Mesenchymal stem cell (in vitro differentiated cells and primary cell): ENCODE measurements around the gene TMEM151A.

ENCODE experiments used
- DNase-seq: peaks from one replicate; pipeline ENCODE4 v3.0.0-alpha.2; 2013
- H2AFZ ChIP-seq: one replicate; pipeline ENCODE4 v1.6.1; 2013; ENCODE audit warnings: low read depth, mild to moderate bottlenecking, control low read depth, inconsistent platforms, low read length, moderate library complexity
- H2AK5ac ChIP-seq: 2 replicates; pipeline ENCODE4 v1.6.1; 2013; ENCODE audit warnings: low read length, moderate library complexity, mild to moderate bottlenecking, inconsistent platforms; ENCODE audit not compliant: severe bottlenecking
- H2BK120ac ChIP-seq: one replicate; pipeline ENCODE4 v1.6.1; 2013; ENCODE audit warnings: low read depth, mild to moderate bottlenecking, inconsistent platforms, low read length, moderate library complexity
- H2BK12ac ChIP-seq, 2 experiments: one replicate each; pipeline ENCODE4 v1.6.1; 2013; ENCODE audit warnings: inconsistent platforms in 2 of 2, low read length in 2 of 2, mild to moderate bottlenecking in 2 of 2, moderate library complexity in 2 of 2, control low read depth in 1 of 2
- H2BK15ac ChIP-seq: one replicate; pipeline ENCODE4 v1.6.1; 2013; ENCODE audit warnings: mild to moderate bottlenecking, low read depth, inconsistent platforms; ENCODE audit not compliant: poor library complexity, severe bottlenecking
- H2BK5ac ChIP-seq: 2 replicates; pipeline ENCODE4 v1.6.1; 2013; ENCODE audit warnings: low read depth, mild to moderate bottlenecking, low read length, control low read depth, inconsistent platforms; ENCODE audit not compliant: poor library complexity, severe bottlenecking
- H3K14ac ChIP-seq, 2 experiments: one replicate each; pipeline ENCODE4 v1.6.1; 2013; ENCODE audit warnings: inconsistent platforms in 2 of 2, low read length in 2 of 2, control low read depth in 1 of 2, mild to moderate bottlenecking in 1 of 2, moderate library complexity in 1 of 2
- H3K18ac ChIP-seq, 2 experiments: one replicate each; pipeline ENCODE4 v1.6.1; 2013; ENCODE audit warnings: inconsistent platforms in 2 of 2, low read length in 2 of 2, control low read depth in 1 of 2, low read depth in 1 of 2, mild to moderate bottlenecking in 1 of 2
- H3K23ac ChIP-seq, 2 experiments: one replicate each; pipeline ENCODE4 v1.6.1; 2013; ENCODE audit warnings: inconsistent platforms in 2 of 2, low read length in 2 of 2, mild to moderate bottlenecking in 2 of 2, moderate library complexity in 2 of 2, control low read depth in 1 of 2
- H3K27ac ChIP-seq: 2 replicates; pipeline ENCODE4 v1.5.1; 2013; ENCODE audit warnings: mild to moderate bottlenecking, moderate library complexity, low read length, control low read depth, inconsistent platforms; ENCODE audit not compliant: poor library complexity, severe bottlenecking
- H3K27me3 ChIP-seq, 2 experiments: 2 replicates each; pipeline versions ENCODE4 v1.6.1 to v1.7.0; 2013; ENCODE audit warnings: low read length in 2 of 2, mild to moderate bottlenecking in 2 of 2, moderate library complexity in 2 of 2, control low read depth in 1 of 2, inconsistent platforms in 1 of 2; ENCODE audit not compliant: control insufficient read depth in 1 of 2, insufficient read depth in 1 of 2
- H3K36me3 ChIP-seq, 2 experiments: 2 replicates each; pipeline versions ENCODE4 v1.6.1 to v1.7.0; 2013; ENCODE audit warnings: low read length in 2 of 2, control low read depth in 1 of 2, inconsistent platforms in 1 of 2, low read depth in 1 of 2, mild to moderate bottlenecking in 1 of 2; ENCODE audit not compliant: insufficient read depth in 2 of 2, control insufficient read depth in 1 of 2
- H3K4ac ChIP-seq, 2 experiments: one replicate each; pipeline ENCODE4 v1.6.1; 2013; ENCODE audit warnings: inconsistent platforms in 2 of 2, low read length in 2 of 2, mild to moderate bottlenecking in 2 of 2, moderate library complexity in 2 of 2, control low read depth in 1 of 2, low read depth in 1 of 2
- H3K4me1 ChIP-seq: 2 replicates; pipeline ENCODE4 v1.6.1; 2013; ENCODE audit warnings: low read depth, low read length, control low read depth; ENCODE audit not compliant: control insufficient read depth, insufficient read depth
- H3K4me2 ChIP-seq: 2 replicates; pipeline ENCODE4 v1.6.1; 2013; ENCODE audit warnings: low read length, mild to moderate bottlenecking, inconsistent platforms; ENCODE audit not compliant: poor library complexity, severe bottlenecking
- H3K4me3 ChIP-seq, 2 experiments: 2 replicates each; pipeline versions ENCODE4 v1.5.1 to v1.7.0; 2013; ENCODE audit warnings: low read length in 2 of 2, mild to moderate bottlenecking in 2 of 2, control low read depth in 1 of 2, low read depth in 1 of 2; ENCODE audit not compliant: insufficient read depth in 1 of 2
- H3K79me1 ChIP-seq: replicated peaks from 2 replicates; pipeline ENCODE4 v1.6.1; 2013; ENCODE audit warnings: mild to moderate bottlenecking, control low read depth, low read length, inconsistent platforms; ENCODE audit not compliant: poor library complexity, severe bottlenecking
- H3K9ac ChIP-seq: 2 replicates; pipeline ENCODE4 v1.7.0; 2013; ENCODE audit warnings: mild to moderate bottlenecking, low read length, moderate library complexity
- H3K9me3 ChIP-seq: 2 replicates; pipeline ENCODE4 v1.7.0; 2013; ENCODE audit warnings: mild to moderate bottlenecking, low read length; ENCODE audit not compliant: control insufficient read depth
- H4K8ac ChIP-seq: one replicate; pipeline ENCODE4 v1.6.1; 2013; ENCODE audit warnings: inconsistent platforms, mild to moderate bottlenecking, low read length, moderate library complexity
- H4K91ac ChIP-seq: one replicate; pipeline ENCODE4 v1.6.1; 2013; ENCODE audit warnings: mild to moderate bottlenecking, low read length, inconsistent platforms
- WGBS: methylation state at CpG from one replicate; pipeline ENCODE4 v1.1.7; 2013; ENCODE audit warnings: mixed read lengths; 5-methylcytosine and 5-hydroxymethylcytosine counted together

Gene TMEM151A

GRCh38 chr11:66321606-66322005 lies 29.9 kb downstream of the TMEM151A start:
- Histone ChIP-seq H3K9me3 (no peaks in the 10 kb centered on the region), H3K4ac (no peak overlapping the region), H2BK15ac (no peak overlapping the region), H3K79me1 (peaks cover under 1% of the 10 kb centered on the region), H3K4me1 (peaks cover 43% of the 10 kb centered on the region), H3K9ac (no peak overlapping the region), H3K18ac (no peak overlapping the region), H3K14ac (no peak overlapping the region), H3K36me3 (peaks cover 0 to 2% of the 10 kb centered on the region in 2 experiments), H2AK5ac (no peak overlapping the region), H3K27me3 (no peaks in the 10 kb centered on the region), H3K27ac (no peak overlapping the region), H4K91ac (no peak overlapping the region), H2BK5ac (no peak overlapping the region), H4K8ac (no peak overlapping the region), H2BK120ac (no peak overlapping the region), H3K4me3 (no peak overlapping the region), H2AFZ (no peak overlapping the region), H3K4me2 (no peak overlapping the region), H3K23ac (no peak overlapping the region), H2BK12ac (peak overlapping the region in 1 of 2 experiments; percentile 37)
- WGBS = 89% methylated on average over 4 of the region's 4 CpGs
- DNase-seq = no peak

- Histone ChIP-seq H3K36me3 (peaks cover 0 to 2% of the 10 kb centered on the region in 2 experiments), H4K91ac (peak overlapping the region; percentile 74), H3K79me1 (no peaks in the 10 kb centered on the region), H3K27me3 (no peaks in the 10 kb centered on the region), H3K23ac (no peak overlapping the region), H2BK5ac (no peak overlapping the region), H3K4me2 (no peak overlapping the region), H2AFZ (no peak overlapping the region), H2BK120ac (no peak overlapping the region), H2AK5ac (peak overlapping the region; percentile 45), H4K8ac (no peak overlapping the region), H2BK15ac (peak overlapping the region; percentile 28), H3K14ac (no peak overlapping the region), H3K9ac (peak overlapping the region; percentile 72), H2BK12ac (peak overlapping the region; percentile 9 to 59), H3K4me1 (peaks cover 43% of the 10 kb centered on the region), H3K27ac (no peak overlapping the region), H3K4ac (peak overlapping the region in 1 of 2 experiments; percentile 18), H3K9me3 (no peaks in the 10 kb centered on the region), H3K4me3 (peak overlapping the region in 1 of 2 experiments; percentile 19), H3K18ac (no peak overlapping the region)
- WGBS = 67% methylated on average over 11 of the region's 11 CpGs
- no peak for DNase-seq
Measured at GRCh38 chr11:66322732-66323427, 31.2 kb downstream of the TMEM151A start.

GRCh38 chr11:66323684-66324083 lies 32.0 kb downstream of the TMEM151A start:
- no peak overlapping the region for H4K8ac ChIP-seq
- H3K4ac ChIP-seq = no peak overlapping the region
- no peak overlapping the region for H2BK12ac ChIP-seq
- no peak overlapping the region for H3K4me3 ChIP-seq
- no peak overlapping the region for H2BK120ac ChIP-seq
- no peak overlapping the region for H3K9ac ChIP-seq
- H2BK15ac ChIP-seq = no peak overlapping the region
- no peaks in the 10 kb centered on the region for H3K27me3 ChIP-seq
- H3K14ac ChIP-seq = peak overlapping the region in 1 of 2 experiments; percentile 76
- H2BK5ac ChIP-seq = no peak overlapping the region
- no peak overlapping the region for H2AK5ac ChIP-seq
- H3K9me3 ChIP-seq = no peaks in the 10 kb centered on the region
- 94% methylated on average over 1 of the region's 1 CpG for WGBS
- no peak overlapping the region for H4K91ac ChIP-seq
- no peaks in the 10 kb centered on the region for H3K79me1 ChIP-seq
- DNase-seq = no peak
- no peak overlapping the region for H3K27ac ChIP-seq
- H2AFZ ChIP-seq = no peak overlapping the region
- H3K23ac ChIP-seq = no peak overlapping the region
- no peak overlapping the region for H3K18ac ChIP-seq
- H3K36me3 ChIP-seq = peaks cover 0 to 2% of the 10 kb centered on the region in 2 experiments
- H3K4me1 ChIP-seq = peaks cover 44% of the 10 kb centered on the region
- H3K4me2 ChIP-seq = no peak overlapping the region

GRCh38 chr11:66324664-66325063 lies 33.0 kb downstream of the TMEM151A start:
- Histone ChIP-seq H3K4me1 (peaks cover 45% of the 10 kb centered on the region), H3K27ac (peak overlapping the region; percentile 33), H2BK15ac (peak overlapping the region; percentile 76), H3K4ac (peak overlapping the region; percentile 75 to 83), H2AK5ac (peak overlapping the region; percentile 90), H3K14ac (peak overlapping the region in 1 of 2 experiments; percentile 93), H2AFZ (no peak overlapping the region), H3K4me3 (no peak overlapping the region), H2BK120ac (peak overlapping the region; percentile 98), H2BK5ac (no peak overlapping the region), H3K9me3 (no peaks in the 10 kb centered on the region), H3K79me1 (no peaks in the 10 kb centered on the region), H4K91ac (peak overlapping the region; percentile 95), H3K23ac (peak overlapping the region in 1 of 2 experiments; percentile 95), H2BK12ac (peak overlapping the region; percentile 64 to 85), H3K18ac (peak overlapping the region; percentile 93 to 99), H4K8ac (peak overlapping the region; percentile 89), H3K4me2 (no peak overlapping the region), H3K27me3 (no peaks in the 10 kb centered on the region), H3K36me3 (peaks cover 0 to 2% of the 10 kb centered on the region in 2 experiments), H3K9ac (peak overlapping the region; percentile 4)
- WGBS = 30% methylated on average over 6 of the region's 10 CpGs
- peak; percentile 49 for DNase-seq
